HG02759 (cell line): ENCODE measurements around the gene CCDC69.
A peak's percentile ranks its signal among the peaks of the same experiment; 100 is the strongest.
"Not testable (repeated sequence)": the region's sequence is repeated elsewhere in the genome, so short reads cannot be mapped to it uniquely, and the experiment has no call there.

Source experiments
- ATAC-seq: cut with Tn5 transposase; IDR thresholded peaks from one replicate; pipeline ENCODE4 v1.9.1; 2021; ENCODE audit warnings: mild to moderate bottlenecking, moderate library complexity; ENCODE audit not compliant: unreplicated experiment

The CCDC69 gene, protein sequence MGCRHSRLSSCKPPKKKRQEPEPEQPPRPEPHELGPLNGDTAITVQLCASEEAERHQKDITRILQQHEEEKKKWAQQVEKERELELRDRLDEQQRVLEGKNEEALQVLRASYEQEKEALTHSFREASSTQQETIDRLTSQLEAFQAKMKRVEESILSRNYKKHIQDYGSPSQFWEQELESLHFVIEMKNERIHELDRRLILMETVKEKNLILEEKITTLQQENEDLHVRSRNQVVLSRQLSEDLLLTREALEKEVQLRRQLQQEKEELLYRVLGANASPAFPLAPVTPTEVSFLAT

GRCh38 chr5:151223447-151224264, at the start of gene CCDC69:
Gene CCDC69 (minus strand): TSS chr5:151224092. CDS start chr5:151223970, 122 bp downstream.
- peak; percentile 78 for ATAC-seq

GRCh38 chr5:151271336-151271735, 47.4 kb upstream of the CCDC69 start:
- no peak for ATAC-seq

GRCh38 chr5:151270599-151270998, 46.7 kb upstream of the CCDC69 start:
- ATAC-seq, result peak; percentile 95

DNA sequence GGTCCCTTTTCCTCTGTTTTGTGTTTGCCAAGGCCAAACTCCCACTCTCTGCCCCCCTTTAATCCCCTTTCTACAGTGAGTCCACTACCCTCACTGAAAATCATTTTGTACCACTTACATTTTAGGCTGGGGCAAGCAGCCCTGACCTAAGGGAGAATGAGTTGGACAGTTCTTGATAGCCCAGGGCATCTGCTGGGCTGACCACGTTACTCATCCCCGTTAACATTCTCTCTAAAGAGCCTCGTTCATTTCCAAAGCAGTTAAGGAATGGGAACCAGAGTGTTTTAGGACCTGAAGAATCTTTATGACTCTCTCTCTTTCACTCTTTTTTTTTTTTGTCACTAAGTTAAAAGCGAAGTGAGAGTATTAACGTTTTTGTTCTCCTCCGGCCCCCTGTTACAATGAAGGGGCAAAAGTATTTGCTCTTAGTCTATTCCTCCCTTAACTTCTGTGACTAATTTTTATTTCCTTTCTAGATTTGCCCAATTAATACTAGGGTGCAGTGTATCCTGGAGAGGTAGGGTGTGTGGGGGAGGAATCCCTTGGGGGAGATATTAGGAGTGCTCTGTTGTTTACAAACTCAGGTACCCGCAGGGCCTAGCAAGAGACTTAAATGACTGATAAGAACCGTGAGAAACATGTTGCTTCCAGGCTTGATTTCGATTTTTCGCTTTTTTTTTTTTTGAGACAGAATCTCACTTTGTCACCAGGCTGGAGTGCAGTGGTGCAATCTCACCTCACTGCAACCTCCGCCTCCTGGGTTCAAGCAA, 43.8 kb upstream of the CCDC69 start:
- ATAC-seq, result no peak

GRCh38 chr5:151264113-151264512, 40.2 kb upstream of the CCDC69 start:
- peak; percentile 69 for ATAC-seq

DNA sequence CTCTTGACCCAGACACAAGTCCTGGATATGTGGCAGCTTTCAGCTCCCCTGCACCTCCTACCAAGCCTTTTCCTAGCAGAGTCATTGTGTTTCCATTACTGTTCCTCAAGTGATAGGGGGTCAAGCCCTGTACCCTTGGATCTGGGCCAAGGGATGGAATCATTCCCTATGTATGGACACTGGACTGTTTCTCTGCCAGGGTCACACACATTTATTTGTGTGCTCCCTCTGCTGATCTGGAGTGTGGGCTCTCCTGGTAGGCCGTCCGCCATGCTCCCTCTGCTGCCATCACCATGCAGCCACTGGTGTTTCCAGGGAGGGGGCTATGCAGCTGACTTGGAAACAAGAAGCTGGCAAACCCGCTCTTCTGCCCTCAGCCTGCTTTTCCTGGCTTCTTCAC, 38.6 kb upstream of the CCDC69 start:
- no peak for ATAC-seq

DNA sequence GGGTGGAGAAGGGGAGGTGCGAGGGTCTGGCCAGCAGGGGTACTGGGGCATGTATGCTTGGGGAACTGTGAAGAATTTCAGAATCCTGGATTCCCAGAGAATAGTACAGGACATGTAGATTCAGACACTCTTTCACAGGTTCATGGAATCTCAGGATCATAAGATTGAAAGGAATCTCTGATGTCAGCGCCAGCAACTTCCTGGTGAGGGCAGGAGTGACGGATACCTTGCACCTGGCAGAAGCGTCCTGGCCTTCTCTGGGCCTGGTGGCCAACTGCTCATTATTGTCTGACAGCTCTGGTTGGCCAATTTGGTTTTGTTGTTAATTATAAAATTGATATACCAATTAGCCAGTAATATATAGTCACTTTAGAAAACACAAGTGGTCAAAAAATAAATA, 36.0 kb upstream of the CCDC69 start:
- no peak for ATAC-seq

GRCh38 chr5:151258816-151259215, 34.9 kb upstream of the CCDC69 start:
- no peak for ATAC-seq

GRCh38 chr5:151258201-151258611, 34.3 kb upstream of the CCDC69 start:
- ATAC-seq, result no peak

GRCh38 chr5:151257731-151258181, 33.9 kb upstream of the CCDC69 start:
- ATAC-seq, result no peak

- ATAC-seq, result peak; percentile 46
These were observed 31.9 kb upstream of the CCDC69 start for GRCh38 chr5:151255621-151256286.

- ATAC-seq, result not testable (repeated sequence)
These were observed 31.1 kb upstream of the CCDC69 start for GRCh38 chr5:151254990-151255389.

- no peak for ATAC-seq
These were observed 30.7 kb upstream of the CCDC69 start for GRCh38 chr5:151254556-151254955.

DNA sequence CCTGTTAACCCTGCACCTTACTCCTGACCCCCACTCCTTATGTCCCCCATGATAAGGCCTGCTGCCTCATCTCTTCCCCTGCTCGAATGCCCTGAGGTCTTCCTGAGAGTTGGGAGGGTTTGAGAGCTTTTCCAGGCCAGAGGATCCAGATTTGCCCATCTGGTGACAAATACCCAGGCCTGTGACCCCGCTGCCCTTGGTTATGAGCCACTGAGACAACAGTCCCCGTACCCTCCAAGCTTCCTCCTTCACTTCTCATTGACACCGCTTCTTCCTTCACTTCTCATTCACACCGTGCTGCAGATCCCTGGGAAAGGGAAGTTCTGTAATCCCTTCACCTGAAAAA, 29.7 kb upstream of the CCDC69 start:
- no peak for ATAC-seq

DNA sequence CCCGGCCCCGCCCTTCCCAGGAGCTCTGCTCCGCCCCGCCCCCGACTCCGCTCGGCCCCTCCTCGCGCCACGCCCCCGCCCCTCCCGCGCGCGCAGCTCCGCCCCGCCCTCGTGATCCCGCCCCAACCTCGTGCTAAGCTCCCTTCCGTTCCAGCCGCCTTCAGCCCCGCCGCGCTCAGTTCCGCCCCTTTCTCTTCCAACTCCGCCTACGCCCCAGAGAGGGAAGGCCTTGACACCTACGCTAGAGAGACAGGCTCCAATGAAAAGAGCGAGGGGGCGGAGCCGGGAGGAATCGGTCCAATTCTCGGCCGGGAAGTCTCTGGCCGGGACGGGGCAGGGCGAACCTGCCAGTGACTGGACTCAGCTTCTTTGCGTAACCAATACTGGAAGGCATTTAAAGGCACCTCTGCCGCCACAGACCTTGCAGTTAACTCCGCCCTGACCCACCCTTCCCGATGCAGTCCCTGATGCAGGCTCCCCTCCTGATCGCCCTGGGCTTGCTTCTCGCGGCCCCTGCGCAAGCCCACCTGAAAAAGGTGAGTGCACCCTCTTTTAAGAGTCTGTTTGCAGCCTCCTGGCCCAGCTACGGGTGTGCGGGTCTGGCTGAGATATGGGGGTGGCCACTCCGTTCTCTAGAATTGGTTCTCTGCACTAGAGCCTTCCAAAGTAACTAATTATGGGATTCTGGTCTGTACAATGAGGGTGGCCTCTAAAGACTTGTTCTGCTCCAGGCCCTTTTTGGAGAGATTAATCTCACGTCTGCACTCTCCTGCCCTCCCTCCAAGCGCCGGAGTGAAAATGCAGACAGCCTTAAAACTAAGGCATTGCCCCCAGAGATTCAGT, 29.1 kb upstream of the CCDC69 start, which contains the start of gene GM2A:
Gene GM2A, plus strand, starts transcription at position 424 of the 843 bp plus-strand sequence. Its CDS starts 32 bp downstream, at position 456.
- ATAC-seq, result peak; percentile 77

- no peak for ATAC-seq
These were observed 27.7 kb upstream of the CCDC69 start for GRCh38 chr5:151251621-151252020.

DNA sequence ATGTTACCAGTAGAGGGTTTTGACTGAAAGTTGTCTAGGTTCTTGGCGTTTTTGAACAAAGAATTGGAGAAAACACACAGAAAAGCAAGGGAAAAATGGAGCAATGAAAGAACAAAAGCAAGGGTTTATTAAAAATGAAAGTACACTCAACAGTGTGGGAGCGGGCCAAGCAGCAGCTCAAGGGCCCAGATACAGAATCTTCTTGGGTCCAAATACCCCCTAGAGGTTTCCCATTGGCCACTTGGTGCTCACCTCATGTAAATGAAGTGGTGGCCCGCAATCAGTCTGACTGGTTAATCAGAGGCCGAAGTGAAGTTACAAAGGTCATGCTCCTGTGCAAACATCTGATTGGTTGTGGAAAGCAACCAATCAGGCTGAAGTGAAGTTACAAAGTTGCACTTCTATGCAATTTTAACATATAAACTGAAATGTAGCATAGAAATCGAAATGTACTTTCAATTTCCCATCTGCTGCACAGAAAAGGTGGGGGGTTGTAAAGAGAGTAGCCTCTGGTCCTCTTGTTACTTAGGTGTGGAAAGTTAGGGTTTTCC, 27.2 kb upstream of the CCDC69 start:
- no peak for ATAC-seq

GRCh38 chr5:151250346-151251000, 26.6 kb upstream of the CCDC69 start:
- ATAC-seq, result no peak

DNA sequence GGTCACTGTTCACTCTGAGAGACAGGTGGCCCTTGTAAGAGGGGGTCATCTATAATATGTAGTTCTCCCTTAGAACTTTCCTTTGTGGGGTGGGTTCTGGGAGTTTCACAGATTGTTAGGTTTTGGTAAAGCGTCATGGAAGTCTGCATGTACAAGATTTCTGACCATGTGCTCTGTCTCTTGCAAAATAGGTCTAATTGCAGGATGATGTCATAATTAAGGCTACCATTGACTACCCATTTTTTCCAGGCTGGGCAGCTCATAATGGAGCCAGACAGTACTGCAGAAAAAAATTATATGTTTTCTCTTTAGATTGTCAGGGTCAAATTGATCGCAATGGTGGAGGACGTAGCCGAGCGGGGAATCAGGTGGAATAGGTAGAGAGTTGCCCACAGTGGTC, 25.4 kb upstream of the CCDC69 start:
- no peak for ATAC-seq
